Measurements from ENCODE around the gene ZSWIM8.

The ZSWIM8 gene

DNA sequence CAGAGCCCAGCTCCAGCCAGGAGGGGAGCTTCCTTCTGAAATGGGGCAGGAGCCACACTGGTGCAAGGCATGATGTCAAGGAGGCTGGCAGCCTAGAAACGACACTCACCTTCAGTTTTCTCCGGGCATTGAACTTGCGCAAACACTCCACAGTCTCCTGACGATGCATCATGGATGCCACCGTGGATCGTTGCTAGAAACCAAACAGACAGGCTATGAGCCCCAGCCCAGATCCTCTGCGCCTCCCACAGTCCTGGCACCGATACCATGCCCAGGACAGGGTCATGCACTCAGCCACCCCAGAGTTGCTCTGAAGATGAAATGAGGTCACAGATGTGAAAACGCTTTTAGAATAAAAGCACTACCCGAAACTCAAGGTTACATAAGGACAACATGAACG, 56.9 kb downstream of the ZSWIM8 start:
- no peak for DNase-seq

DNA sequence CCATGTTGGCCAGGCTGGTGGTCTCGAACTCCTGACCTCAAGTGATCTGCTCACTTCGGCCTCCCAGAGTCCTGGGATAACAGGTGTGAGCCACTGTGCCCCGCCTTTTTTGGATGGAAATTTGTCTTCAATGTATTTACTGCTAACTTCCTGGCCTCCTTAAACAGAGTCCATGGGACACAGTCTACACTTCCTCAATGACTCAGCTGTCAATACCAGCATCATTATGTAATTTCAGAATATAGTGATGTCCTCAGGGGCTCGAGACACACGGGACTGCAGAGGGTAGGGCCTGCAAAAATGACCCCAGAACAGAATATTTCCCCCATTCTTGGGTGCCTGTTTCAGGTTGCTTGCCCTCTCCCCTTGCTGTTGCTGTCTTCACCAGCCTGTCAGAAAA, 57.9 kb downstream of the ZSWIM8 start:
- DNase-seq: no peak

DNA sequence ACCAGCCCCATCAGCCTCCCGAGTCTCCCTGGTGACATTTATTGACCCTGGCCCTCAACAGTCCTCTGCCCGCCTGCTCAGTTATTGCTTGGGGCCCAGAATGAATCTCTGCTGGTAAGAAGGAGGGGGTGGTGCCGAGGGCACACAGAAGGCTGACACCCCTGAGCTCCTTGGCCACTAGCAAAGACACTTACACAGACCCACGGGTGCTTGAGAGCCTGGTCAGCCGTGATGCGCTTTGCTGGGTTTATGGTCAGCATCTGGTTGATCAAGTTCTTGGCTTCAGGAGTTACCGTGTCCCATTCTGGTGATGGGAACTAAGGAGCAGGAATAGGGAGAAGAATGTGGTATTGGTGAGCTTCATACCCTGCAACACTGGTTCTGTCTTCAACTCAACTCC, 61.6 kb downstream of the ZSWIM8 start:
- DNase-seq: no peak

DNA sequence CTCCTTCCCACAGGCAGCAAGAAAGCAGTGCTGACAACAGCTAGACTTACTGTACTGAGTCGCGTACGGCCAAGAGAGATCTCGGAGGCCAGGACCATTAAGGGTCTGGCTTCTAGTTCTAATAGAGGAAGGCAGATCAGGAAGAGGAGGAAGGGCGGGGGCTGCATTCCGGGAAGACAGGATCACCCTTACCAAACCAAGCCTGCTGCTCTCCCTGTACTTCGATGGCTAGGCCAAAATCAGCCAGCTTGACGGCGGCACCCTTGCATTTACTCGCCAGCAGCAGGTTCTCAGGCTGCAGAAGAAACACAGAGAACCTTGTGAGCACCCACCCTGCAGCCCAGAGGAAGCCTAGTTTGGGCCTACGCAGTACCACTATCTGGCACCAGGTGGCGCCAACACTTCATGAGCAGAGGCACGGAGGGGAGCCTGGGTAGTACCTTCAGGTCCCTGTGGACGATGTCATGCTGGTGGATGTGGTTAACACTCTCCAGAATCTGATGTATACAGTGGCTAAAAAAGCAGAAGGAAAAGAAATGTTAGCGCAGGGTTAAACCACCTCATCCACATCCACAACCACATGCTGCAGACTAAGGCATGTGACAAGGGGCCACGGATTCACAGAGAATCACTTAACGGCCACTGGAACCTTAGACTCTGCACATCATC, 63.5 kb downstream of the ZSWIM8 start:
- peak; percentile 100 for DNase-seq

DNA sequence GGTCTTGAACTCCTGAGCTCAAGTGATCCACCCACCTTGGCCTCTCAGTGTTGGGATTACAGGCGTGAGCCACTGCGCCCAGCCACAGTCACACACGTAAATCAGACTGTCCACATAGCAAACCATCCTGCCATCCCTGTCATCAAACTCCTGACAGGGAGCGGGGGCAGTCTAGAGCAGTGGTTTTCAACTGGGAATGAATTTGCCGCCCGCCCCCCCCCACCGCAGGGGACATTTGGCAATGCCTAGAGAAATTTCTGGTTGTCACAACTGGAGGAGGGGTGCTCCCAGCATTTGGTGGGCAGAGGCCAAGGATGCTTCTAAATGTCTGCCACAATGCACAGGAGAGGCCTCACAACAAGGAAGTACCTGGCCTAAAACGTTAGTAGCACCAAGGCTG, 64.8 kb downstream of the ZSWIM8 start:
- no peak for DNase-seq

DNA sequence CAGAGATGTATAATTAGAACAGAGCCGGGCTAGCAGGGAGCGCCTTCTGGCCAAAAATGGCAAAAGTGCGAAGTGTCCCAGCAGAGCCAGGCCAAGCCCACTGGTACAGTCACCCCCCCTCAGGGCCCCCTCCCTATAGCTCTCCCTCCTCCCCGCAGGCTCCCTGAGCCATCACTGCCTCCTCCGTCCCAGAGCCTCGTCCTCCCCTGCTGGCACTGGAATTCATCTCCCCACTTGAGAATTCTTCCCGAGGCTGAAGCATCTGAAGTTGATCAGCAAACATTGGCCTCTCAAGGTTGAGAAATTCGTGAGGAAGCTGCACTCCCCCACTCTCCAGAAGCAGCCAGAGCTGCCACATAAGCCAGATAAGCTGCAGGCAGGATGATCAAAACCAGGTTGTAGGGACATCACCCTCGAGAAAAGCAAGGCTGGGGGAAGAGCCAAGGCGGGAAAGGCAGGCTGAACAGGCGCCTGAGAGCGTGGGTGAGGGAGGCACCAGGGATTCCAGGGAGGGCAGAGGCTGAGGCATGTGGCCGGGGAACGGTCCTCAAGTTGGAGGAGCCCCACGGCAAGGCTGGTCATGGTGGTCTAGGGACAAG, 65.6 kb downstream of the ZSWIM8 start:
- DNase-seq: no peak
